Activated CD4-positive, alpha-beta T cell treated with anti-CD3 and anti-CD28 coated beads, Interleukin-2, amount 50 U/mL, for 1 hour (primary cell): ENCODE measurements around the gene MT1HL1.
"Not testable (repeated sequence)": the region's sequence is repeated elsewhere in the genome, so short reads cannot be mapped to it uniquely, and the experiment has no call there.

Experiments used
- DNase-seq: peaks from one replicate; pipeline ENCODE4 v3.0.0-alpha.2; 2020

MT1HL1 gene

GRCh38 chr1:237013608-237014007, 9.4 kb upstream of the MT1HL1 start:
- no peak for DNase-seq

GRCh38 chr1:237012788-237013383, 8.6 kb upstream of the MT1HL1 start:
- DNase-seq = no peak

GRCh38 chr1:237012361-237012760, 8.1 kb upstream of the MT1HL1 start:
- no peak for DNase-seq

GRCh38 chr1:237011432-237011831, 7.2 kb upstream of the MT1HL1 start:
- no peak for DNase-seq

DNA sequence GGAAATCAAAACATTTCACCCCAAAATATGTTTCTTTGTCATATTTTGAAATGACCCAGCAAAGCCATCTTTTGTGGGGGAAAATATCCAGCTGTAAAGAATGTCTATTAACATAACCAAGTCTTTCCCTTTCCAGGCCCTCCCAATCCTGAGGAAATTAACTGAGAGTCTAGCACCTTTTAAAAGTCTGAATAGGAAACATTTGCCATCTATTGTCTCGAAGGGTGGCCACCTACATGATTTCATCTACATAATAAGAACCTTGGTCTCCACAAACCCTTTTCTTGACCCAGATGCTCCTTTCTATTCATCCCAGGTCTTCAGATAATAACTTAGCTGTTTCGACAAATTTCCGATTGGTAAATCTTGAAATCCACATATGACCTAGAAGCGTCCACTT, 5.4 kb upstream of the MT1HL1 start:
- no peak for DNase-seq

- DNase-seq = no peak
Measured at GRCh38 chr1:237007147-237007881, 3.1 kb upstream of the MT1HL1 start.

DNA sequence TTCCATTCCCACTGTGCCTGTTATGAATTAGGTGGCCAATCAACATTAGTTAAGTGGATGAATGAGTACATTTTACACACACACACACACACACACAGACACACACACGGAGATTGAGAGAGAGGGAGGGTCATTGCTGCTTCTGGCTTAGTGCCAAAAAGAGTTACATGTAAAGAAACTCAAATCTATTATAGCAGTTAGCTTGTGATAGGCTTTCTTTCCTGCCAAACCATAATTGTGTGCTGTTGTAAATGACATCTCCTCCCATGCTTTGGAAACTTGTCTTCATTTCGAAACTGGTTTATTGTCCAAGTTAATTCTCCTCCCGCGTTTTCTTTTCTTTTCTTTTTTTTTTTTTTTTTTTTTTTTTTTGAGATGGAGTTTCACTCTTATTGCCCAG, 1.4 kb upstream of the MT1HL1 start:
- DNase-seq = no peak

- DNase-seq = no peak
Measured at GRCh38 chr1:237003516-237003915, 725 bp downstream of the MT1HL1 start.

DNA sequence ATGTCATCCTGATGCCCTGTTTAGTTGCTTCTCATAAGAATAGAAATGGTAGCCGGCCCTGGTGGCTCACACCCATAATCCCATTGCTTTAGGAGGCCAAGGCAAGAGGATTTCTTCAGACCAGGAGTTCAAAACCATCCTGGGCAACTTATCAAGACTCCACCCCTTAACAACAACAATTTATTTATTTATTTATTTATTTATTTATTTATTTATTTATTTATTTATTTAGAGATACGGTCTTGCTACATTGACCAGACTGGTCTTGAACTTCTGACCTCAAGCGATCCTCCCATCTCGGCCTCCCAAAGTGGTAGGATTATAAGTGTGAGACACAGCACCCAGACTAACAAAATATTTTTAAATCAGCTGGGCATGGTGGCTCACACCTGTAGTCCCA, 4.0 kb downstream of the MT1HL1 start:
- no peak for DNase-seq

- no peak for DNase-seq
Measured at GRCh38 chr1:236998546-236998945, 5.7 kb downstream of the MT1HL1 start.

- no peak for DNase-seq
Measured at GRCh38 chr1:236997882-236998281, 6.4 kb downstream of the MT1HL1 start.

DNA sequence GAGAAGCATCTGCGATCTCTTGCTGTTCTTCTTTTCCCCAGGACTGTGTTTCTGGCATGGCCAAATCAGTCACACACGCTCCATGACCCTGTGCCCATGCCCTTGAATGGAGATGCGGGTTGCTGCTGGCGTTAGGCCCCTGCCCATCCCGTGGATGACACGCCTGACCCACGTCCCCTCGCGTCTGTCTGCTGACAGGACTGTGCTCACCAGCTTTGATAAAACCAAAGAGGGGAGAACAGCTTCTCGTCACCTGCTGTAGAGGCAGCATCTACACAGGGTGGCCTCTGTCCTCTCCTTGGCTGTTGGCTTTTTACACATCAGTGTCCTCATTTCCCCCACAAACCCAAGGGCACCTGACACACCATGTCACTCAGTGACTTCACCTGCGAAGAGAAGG, 6.9 kb downstream of the MT1HL1 start:
- DNase-seq = no peak

- no peak for DNase-seq
Measured at GRCh38 chr1:236994450-236994849, 9.8 kb downstream of the MT1HL1 start.

GRCh38 chr1:236992449-236992848, 11.8 kb downstream of the MT1HL1 start:
- DNase-seq = no peak

DNA sequence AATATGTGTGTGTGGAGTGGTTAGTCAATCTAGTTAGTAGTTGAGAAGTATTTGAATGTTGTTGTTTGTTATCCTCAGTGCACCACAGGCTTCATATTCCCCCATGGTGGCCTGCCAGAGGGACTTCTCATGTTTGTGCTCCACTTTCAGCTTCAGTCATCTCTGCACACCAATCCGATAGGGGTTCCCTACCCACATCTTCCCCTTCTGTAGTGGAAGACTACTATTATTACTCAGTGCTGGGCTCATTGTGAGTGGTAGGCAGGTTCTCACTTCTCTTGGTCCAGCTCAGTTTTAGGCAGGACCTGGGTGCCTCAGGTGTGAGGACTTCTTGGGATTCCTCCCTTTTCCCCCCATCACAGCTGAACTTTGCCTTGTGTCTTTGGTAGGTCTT, 14.2 kb downstream of the MT1HL1 start:
- DNase-seq = no peak

GRCh38 chr1:236989290-236990051, 14.8 kb downstream of the MT1HL1 start:
- no peak for DNase-seq

DNA sequence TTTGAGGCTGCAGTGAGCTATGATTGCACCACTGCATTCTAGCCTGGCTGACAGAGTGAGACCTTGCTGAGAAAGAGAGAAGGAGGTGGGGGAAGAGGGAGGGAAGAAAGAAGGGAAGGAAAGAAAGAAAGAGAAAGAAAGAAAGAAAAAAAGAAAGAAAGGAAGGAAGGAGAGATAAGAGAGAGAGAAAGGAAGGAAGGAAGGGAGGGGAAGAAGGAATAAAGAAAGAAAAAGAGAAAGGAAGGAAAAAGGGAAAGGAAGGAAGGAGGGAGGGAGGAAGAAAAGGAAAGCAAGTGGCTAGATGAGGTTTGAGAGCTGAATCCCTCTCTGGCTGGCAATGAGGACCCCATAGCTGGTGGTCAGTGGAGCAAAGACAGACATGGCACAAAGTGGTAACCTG, 20.4 kb downstream of the MT1HL1 start:
- no peak for DNase-seq

DNA sequence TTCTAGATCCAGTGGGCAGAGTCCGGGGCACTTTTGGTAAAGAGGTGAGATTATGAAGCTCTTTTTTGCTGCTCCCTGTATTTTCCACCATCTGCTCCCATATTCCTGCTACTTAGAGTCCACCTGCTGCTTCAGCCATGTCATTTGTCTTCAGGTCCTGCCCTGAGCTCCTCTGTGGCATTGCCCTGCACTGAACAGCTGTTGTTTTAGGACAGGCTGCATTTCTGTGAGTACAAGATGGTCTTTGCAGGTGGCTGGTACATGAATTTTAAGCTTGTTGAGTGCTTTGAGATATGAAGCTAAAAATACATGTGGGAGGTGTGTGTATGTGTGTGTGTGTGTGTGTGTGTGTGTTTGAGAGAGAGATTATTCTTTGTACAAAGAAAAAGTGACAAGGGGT, 21.9 kb downstream of the MT1HL1 start:
- no peak for DNase-seq

GRCh38 chr1:236981431-236981830, 22.8 kb downstream of the MT1HL1 start:
- not testable (repeated sequence) for DNase-seq

- DNase-seq = no peak
Measured at GRCh38 chr1:236980673-236981072, 23.6 kb downstream of the MT1HL1 start.

DNA sequence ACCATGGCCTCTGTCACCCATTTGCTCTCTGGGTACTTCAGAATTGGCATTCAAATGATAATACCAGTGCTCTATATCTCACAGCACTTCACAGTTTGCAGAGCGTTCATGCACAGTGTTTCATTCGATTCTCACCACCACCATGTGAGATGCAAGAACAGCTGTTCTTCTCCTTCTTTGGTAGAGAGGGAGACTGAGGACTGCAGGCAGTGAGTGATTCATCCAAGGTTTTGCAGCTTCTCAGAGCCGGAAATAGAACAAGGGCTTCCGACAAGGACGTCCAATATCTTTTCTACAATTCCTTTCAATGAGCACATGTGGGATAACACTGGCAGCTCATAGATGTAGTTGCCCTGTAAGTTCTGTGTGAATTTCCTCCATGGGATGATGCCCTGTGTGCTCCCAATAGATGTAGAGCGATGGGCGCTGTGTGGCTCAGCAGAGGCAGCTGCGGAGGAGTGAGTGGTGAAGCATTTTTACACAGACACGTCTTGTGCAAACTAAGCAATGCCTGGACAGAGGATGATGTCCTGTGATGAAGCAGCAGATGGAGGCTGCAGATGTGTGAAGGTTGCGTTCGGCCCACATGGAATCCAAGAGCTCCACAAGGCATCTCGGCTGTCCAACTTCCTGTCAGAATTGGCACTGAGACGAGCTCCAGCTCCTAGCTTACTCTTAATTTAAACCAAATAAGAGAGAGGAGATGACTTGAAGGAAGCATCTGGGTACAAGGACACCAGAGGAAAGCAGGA, 24.9 kb downstream of the MT1HL1 start:
- DNase-seq = no peak

DNA sequence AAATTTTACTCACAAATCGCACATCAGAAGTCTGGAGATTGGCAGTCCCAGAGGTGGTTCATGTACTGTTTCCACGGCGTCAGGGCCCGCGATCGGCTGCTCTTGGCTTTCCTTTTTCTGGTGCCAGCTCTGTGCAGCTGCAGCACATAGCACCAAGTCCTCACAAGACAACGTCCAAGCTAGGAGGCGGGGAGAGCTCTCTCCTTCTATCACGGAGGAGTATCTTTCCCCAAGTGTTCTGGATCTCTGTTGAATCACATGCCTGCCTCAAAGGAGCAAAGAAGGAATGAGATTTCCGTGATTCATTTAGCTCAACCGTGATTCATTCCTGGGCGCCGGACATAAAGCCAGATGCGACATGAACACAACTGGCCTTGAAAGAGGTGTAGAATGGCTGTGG, 25.5 kb downstream of the MT1HL1 start:
- DNase-seq = no peak

DNA sequence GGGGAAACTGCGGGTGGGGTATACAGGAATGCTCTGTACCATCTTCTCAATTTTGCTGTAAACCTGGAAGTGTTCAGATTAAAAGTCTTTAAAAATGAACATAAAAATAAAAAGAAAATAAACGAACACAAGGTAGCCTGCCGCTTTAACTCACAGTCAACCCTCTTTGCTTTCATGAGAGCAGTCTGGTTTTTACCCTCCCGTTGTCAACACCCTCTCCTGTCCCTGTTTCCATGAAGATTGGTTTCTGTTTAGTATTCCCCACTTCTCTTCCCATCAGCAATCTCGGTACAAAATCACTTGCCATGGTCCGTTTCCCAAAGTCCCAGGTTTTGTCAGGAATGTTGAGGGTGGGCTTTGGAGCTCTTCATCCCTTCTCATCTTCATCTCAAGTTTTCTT, 28.8 kb downstream of the MT1HL1 start:
- no peak for DNase-seq
